Adrenal gland (tissue), 5 donors: Measurements from ENCODE around the gene BSDC1.
A peak's percentile ranks its signal among the peaks of the same experiment; 100 is the strongest.

Source experiments
- CTCF ChIP-seq, 6 experiments: fragments of 450-650 bp in 4 of 6; fragments of 200-600 bp in 2 of 6; sonication (generic) in 1 of 6; IDR thresholded peaks; 1 replicate in 5 of 6; 2 replicates in 1 of 6; pipeline versions ENCODE4 v1.5.1 to v1.8.0; 2016 to 2021; ENCODE audit warnings: antibody characterized with exemption in 6 of 6, mild to moderate bottlenecking in 2 of 6, moderate library complexity in 1 of 6
- POLR2A ChIP-seq, 2 donors: fragments of 450-650 bp; IDR thresholded peaks; one replicate each; pipeline ENCODE4 v1.6.1; 2017; ENCODE audit warnings: antibody characterized with exemption in 2 of 2, mild to moderate bottlenecking in 2 of 2, moderate library complexity in 1 of 2
- donor health status: DM: no; HTN: no; CAD: no.

- TF ChIP-seq POLR2A (IDR thresholded peaks at IDR 0.05), result peak in 1 of 2 donors; percentile 73
- TF ChIP-seq CTCF (IDR thresholded peaks at IDR 0.05), result no peak
These were observed 720 bp upstream of the BSDC1 start for GRCh38 chr1:32394890-32395432.
